Heart left ventricle (tissue), 16 donors: Measurements from ENCODE around the gene LIN52. TPM values are rescaled to one million over a fixed set of nuclear protein-coding genes. Genes with fewer than 3 reads are reported as not detected.

Experiments used
- ATAC-seq, 4 donors: fragments of 200-7000 bp; cut with Tn5 transposase; one replicate each; pipeline ENCODE4 v1.9.1; 2020 to 2022; ENCODE audit warnings: moderate library complexity in 4 of 4, mild to moderate bottlenecking in 3 of 4, moderate number of reproducible peaks in 1 of 4
- DNase-seq, 5 donors: peaks; one replicate each; pipeline ENCODE4 v3.0.0-alpha.2; 2020
- H3K27ac ChIP-seq, 12 donors: fragments of 200-600 bp; sonication (generic) in 4 of 12; one replicate each; pipeline versions ENCODE4 v1.5.0 to v1.8.0; 2016 to 2022; ENCODE audit warnings: mild to moderate bottlenecking in 2 of 12
- H3K27me3 ChIP-seq, 9 donors: fragments of 200-600 bp; sonication (generic) in 2 of 9; one replicate each; pipeline versions ENCODE4 v1.5.1 to v1.8.0; 2016 to 2022; ENCODE audit warnings: mild to moderate bottlenecking in 3 of 9
- H3K36me3 ChIP-seq, 9 donors: fragments of 200-600 bp; sonication (generic) in 2 of 9; one replicate each; pipeline versions ENCODE4 v1.5.0 to v1.8.0; 2018 to 2022; ENCODE audit warnings: mild to moderate bottlenecking in 2 of 9
- H3K4me1 ChIP-seq, 12 donors: fragments of 200-600 bp; sonication (generic) in 4 of 12; one replicate each; pipeline versions ENCODE4 v1.5.0 to v1.8.0; 2016 to 2022; ENCODE audit warnings: mild to moderate bottlenecking in 3 of 12
- H3K4me3 ChIP-seq, 12 donors: fragments of 200-600 bp; sonication (generic) in 4 of 12; one replicate each; pipeline versions ENCODE4 v1.5.0 to v1.8.0; 2017 to 2022; ENCODE audit warnings: mild to moderate bottlenecking in 9 of 12, moderate library complexity in 4 of 12
- H3K9me3 ChIP-seq, 12 donors: fragments of 200-600 bp; sonication (generic) in 4 of 12; one replicate each; pipeline versions ENCODE4 v1.5.0 to v1.8.0; 2016 to 2022; ENCODE audit warnings: mild to moderate bottlenecking in 1 of 12
- POLR2A ChIP-seq, 2 donors: fragments of 450-650 bp; IDR thresholded peaks; one replicate each; pipeline ENCODE4 v1.6.1; 2017; ENCODE audit warnings: antibody characterized with exemption in 2 of 2, mild to moderate bottlenecking in 2 of 2, moderate library complexity in 2 of 2
- WGBS, 4 donors: extraction: QIAGEN DNeasy Blood & Tissue Kit in 2 of 4; methylation state at CpG; one replicate each; pipeline versions ENCODE4 v1.1.5 to v1.1.7; 2013 to 2018; 5-methylcytosine and 5-hydroxymethylcytosine counted together
- intact Hi-C, 10 donors: fragments of 100-400 bp; cut with DNase I; formaldehyde crosslinking; loops; one replicate each; pipeline versions ENCODE4 v1.11.1 to v1.14.2; 2022
- polyA plus RNA-seq, 2 donors: library from polyadenylated mRNA; stranded (reverse); fragments of 200-250 nt; gene quantifications; one replicate each; pipeline ENCODE4 v1.2.3, GENCODE V29; 2013
- total RNA-seq, 9 donors: library from RNA; depleted of rRNA in 2 of 9; stranded (reverse); fragments of >200 nt in 2 of 9; fragmentation: NEBNext Ultra II Directional in 3 of 9; extraction: Animal tissue kit (Norgen Biotek cat#: 25700) in 3 of 9; gene quantifications; one replicate each; pipeline versions ENCODE4 v1.1.0 to v1.2.4, GENCODE V29; 2016 to 2023
- TF ChIP-seq, protein P1 (sequence below), 12 donors: fragments of 200-600 bp; sonication (generic) in 4 of 12; IDR thresholded peaks; one replicate each; pipeline versions ENCODE4 v1.5.0 to v1.8.0; 2018 to 2022; ENCODE audit warnings: antibody characterized with exemption in 12 of 12, mild to moderate bottlenecking in 5 of 12
- donor health status: ischemic (EF 13 %, LVEDD 7.1; RV severe dilation, severe dysfunction).
- donor health status: healthy with polysubstance abuse.
- donor health status: DM: no; HTN: yes; CAD: no.
- donor health status: DM: no; HTN: no; CAD: no.
- donor health status: ischemic (EF 25% LVEDD 6.9; RV normal size, moderate dysfunction).
- donor health status: ischemic (EF 25% LVEDD 5.7; RV mildly dilated, moderate dysfunction).
- donor health status: healthy.
- donor health status: DM: yes; HTN: yes; CAD: no.
- donor health status: ischemic (EF 35%, LVEDD 5.7; RV mildly dilated, moderate dysfunction).
- donor health status: nonischemic (EF 11% LVEDD 7.7; RV severe dilation, severe dysfunction).
- donor health status: DM: yes; HTN: yes; CAD: no.
- donor health status: PGD.
- donor health status: ischemic (EF 29% LVEDD 5.4; RV normal size, mild dysfunction).
- donor health status: nonischemic (EF 23%, LVEDD 6.1; RV moderate dilation, normal function).

LIN52 gene
- total and polyA plus RNA-seq, 11 donors, result 4.2 to 14.5 (median 8.9) TPM

DNA sequence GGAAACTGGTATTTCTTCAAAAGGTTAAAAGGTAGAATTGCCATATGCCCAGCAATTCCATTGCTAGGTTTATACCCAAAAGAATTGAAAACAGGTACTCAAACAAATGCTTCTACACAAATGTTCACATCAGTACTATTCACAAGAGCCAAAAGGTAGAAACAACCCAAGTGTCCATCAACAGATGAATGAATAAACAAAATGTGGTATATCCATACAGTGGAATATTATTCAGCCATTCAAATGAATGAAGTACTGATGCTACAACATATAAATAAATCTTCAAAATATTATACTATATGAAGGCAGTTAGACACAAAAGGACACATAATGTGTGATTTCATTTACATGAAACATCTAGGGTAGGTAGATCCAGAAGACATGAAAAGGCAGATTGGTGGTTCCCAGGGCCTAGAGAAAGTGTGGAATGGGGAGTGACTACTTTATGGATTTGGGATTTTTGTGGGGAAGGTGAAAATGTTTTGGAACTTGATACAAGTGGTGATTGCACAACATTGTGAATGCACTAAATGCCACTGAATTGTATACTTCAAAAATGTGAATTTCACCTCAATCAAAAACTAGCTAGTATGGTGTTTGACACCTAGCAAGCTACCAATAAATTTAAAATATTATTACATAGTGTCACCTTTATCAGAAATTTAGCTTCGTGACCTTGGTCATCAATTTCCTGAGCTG lies 41.7 kb downstream of the LIN52 start:
- ATAC-seq, result no peak
- WGBS, 4 donors, result 95 to 100% (median 98%) methylated on average over 1 of the region's 1 CpG
- Histone ChIP-seq H3K36me3 (no peaks in the 10 kb centered on the region), H3K27ac (no peak overlapping the region), H3K9me3 (peaks cover 0 to 9% (median 0%) of the 10 kb centered on the region in 12 donors), H3K4me3 (no peak overlapping the region), H3K27me3 (no peaks in the 10 kb centered on the region), H3K4me1 (no peaks in the 10 kb centered on the region)
- TF ChIP-seq POLR2A (IDR thresholded peaks at IDR 0.05), result no peak
- TF ChIP-seq, protein P1, sequence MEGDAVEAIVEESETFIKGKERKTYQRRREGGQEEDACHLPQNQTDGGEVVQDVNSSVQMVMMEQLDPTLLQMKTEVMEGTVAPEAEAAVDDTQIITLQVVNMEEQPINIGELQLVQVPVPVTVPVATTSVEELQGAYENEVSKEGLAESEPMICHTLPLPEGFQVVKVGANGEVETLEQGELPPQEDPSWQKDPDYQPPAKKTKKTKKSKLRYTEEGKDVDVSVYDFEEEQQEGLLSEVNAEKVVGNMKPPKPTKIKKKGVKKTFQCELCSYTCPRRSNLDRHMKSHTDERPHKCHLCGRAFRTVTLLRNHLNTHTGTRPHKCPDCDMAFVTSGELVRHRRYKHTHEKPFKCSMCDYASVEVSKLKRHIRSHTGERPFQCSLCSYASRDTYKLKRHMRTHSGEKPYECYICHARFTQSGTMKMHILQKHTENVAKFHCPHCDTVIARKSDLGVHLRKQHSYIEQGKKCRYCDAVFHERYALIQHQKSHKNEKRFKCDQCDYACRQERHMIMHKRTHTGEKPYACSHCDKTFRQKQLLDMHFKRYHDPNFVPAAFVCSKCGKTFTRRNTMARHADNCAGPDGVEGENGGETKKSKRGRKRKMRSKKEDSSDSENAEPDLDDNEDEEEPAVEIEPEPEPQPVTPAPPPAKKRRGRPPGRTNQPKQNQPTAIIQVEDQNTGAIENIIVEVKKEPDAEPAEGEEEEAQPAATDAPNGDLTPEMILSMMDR (IDR thresholded peaks at IDR 0.05), result no peak
- DNase-seq, result no peak
- intact Hi-C loops, result no loop called here

DNA sequence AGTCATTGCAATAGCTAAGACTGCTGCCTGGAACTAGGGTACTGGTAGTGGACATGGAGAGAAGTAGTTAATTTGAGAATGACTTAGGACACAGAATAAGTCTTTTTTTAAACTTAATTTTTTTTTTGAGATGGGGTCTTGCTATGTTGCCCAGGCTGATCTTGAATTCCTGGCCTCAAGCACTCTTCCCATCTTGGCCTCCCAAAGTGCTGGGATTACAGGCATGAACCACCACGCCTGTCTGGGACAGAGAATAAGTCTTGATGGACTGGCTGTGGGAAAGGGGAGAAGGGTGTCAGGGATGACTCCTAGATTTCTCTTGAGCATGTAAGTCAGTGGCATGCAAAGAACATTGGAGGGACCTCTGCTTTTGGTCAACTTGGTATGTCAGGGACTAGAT lies 42.9 kb downstream of the LIN52 start:
- ATAC-seq, result no peak
- TF ChIP-seq, protein P1 (IDR thresholded peaks at IDR 0.05), result no peak
- TF ChIP-seq POLR2A (IDR thresholded peaks at IDR 0.05), result no peak
- H3K36me3 ChIP-seq, result no peaks in the 10 kb centered on the region
- no peak overlapping the region for H3K27ac ChIP-seq
- peaks cover 0 to 9% (median 0%) of the 10 kb centered on the region in 12 donors for H3K9me3 ChIP-seq
- H3K4me1 ChIP-seq, result no peaks in the 10 kb centered on the region
- no peaks in the 10 kb centered on the region for H3K27me3 ChIP-seq
- intact Hi-C loops, result no loop called here
- WGBS, 4 donors, result 89 to 100% (median 96%) methylated on average over 1 of the region's 1 CpG
- H3K4me3 ChIP-seq, result no peak overlapping the region
- no peak for DNase-seq

DNA sequence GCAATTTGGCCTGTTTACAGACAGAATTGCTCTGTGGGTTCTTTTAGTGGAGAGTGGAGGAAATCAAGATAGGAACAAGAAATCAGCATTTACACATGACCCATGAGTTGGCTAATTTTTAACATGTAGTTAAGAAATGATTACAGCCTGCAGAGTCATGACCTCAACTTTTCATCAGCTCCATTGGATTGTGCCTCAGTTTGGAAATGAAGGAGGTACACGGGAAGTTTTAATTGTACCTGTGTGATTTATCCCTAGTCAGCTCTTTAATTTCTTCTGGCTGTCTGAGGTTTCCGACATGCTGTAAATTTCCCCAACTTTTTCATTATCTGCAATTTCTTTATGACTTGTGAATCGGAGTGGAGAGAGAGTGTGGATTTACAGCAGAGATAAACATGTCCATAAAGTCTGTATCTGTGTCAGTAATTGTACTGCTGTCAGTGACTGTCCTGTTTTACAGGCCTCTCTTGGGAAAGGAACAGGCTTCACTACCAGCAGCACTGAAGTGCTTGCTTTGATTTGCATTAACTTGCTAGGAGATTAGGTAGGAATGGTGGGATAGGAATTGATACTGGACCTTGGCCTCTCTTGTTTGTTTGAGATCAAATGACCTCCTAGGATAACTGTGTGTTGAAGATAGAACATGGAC lies 49.2 kb downstream of the LIN52 start:
- Histone ChIP-seq H3K27ac (no peak overlapping the region), H3K27me3 (no peaks in the 10 kb centered on the region), H3K4me3 (no peak overlapping the region), H3K4me1 (peaks cover 0 to 21% (median 0%) of the 10 kb centered on the region in 12 donors), H3K9me3 (no peaks in the 10 kb centered on the region), H3K36me3 (no peaks in the 10 kb centered on the region)
- DNase-seq (no peak), ATAC-seq (no peak)
- 78 to 87% (median 83%) methylated on average over 3 of the region's 3 CpGs for WGBS, 4 donors
- TF ChIP-seq, protein P1 (IDR thresholded peaks at IDR 0.05), result no peak
- intact Hi-C loops, result no loop called here

DNA sequence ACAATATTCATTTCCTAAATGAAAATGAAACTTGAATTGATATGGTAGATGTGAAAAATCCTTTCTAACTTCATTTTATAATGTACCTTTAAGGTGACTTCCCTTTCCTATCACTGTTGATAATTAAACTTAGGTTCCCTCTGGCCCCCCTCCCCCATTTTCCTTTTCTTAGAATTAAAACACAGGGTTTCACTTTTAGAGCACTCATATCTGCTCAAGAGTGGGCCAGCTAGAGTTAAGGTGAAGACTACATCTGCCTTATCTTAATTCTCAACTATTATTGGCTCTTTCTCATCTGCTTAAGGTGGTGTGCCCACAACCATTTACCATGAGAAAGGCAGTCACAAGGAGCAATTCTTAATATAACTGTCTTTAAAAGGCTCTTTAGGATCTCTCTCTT lies 49.7 kb downstream of the LIN52 start:
- H3K4me3 ChIP-seq, result no peak overlapping the region
- H3K36me3 ChIP-seq, result no peaks in the 10 kb centered on the region
- intact Hi-C loops, result no loop called here
- peaks cover 0 to 21% (median 0%) of the 10 kb centered on the region in 12 donors for H3K4me1 ChIP-seq
- H3K9me3 ChIP-seq, result no peaks in the 10 kb centered on the region
- TF ChIP-seq, protein P1 (IDR thresholded peaks at IDR 0.05), result no peak
- no peak for TF ChIP-seq POLR2A (IDR thresholded peaks at IDR 0.05)
- ATAC-seq, result no peak
- no peaks in the 10 kb centered on the region for H3K27me3 ChIP-seq
- H3K27ac ChIP-seq, result no peak overlapping the region
- no peak for DNase-seq
